ENCODE results near the gene ARHGEF38.

The ARHGEF38 gene

GRCh38 chr4:105619188-105619931 lies 66.9 kb downstream of the ARHGEF38 start:
- DNase-seq, result peak; percentile 78

GRCh38 chr4:105620640-105621323 lies 68.4 kb downstream of the ARHGEF38 start:
- DNase-seq, result no peak

- DNase-seq, result no peak
Measured at GRCh38 chr4:105622269-105622668, 69.8 kb downstream of the ARHGEF38 start.

GRCh38 chr4:105623099-105623498 lies 70.7 kb downstream of the ARHGEF38 start:
- DNase-seq, result no peak

- DNase-seq, result no peak
Measured at GRCh38 chr4:105624530-105624929, 72.1 kb downstream of the ARHGEF38 start.

- no peak for DNase-seq
Measured at GRCh38 chr4:105625214-105625613, 72.8 kb downstream of the ARHGEF38 start.

- DNase-seq, result no peak
Measured at GRCh38 chr4:105626846-105627245, 74.4 kb downstream of the ARHGEF38 start.

GRCh38 chr4:105627620-105628019 lies 75.2 kb downstream of the ARHGEF38 start:
- no peak for DNase-seq

- DNase-seq, result no peak
Measured at GRCh38 chr4:105630670-105631655, 78.5 kb downstream of the ARHGEF38 start.

- no peak for DNase-seq
Measured at GRCh38 chr4:105631818-105632400, 79.5 kb downstream of the ARHGEF38 start.

- no peak for DNase-seq
Measured at GRCh38 chr4:105632599-105632998, 80.2 kb downstream of the ARHGEF38 start.

- DNase-seq, result no peak
Measured at GRCh38 chr4:105633241-105633640, 80.8 kb downstream of the ARHGEF38 start.

GRCh38 chr4:105634402-105635080 lies 82.1 kb downstream of the ARHGEF38 start:
- DNase-seq, result no peak

- DNase-seq, result peak; percentile 66
Measured at GRCh38 chr4:105637408-105638176, 85.2 kb downstream of the ARHGEF38 start.

- no peak for DNase-seq
Measured at GRCh38 chr4:105641845-105642244, 89.4 kb downstream of the ARHGEF38 start.

GRCh38 chr4:105644257-105644656 lies 91.8 kb downstream of the ARHGEF38 start:
- DNase-seq, result no peak

GRCh38 chr4:105645440-105645839 lies 93.0 kb downstream of the ARHGEF38 start:
- DNase-seq, result no peak

- no peak for DNase-seq
Measured at GRCh38 chr4:105650190-105650589, 97.8 kb downstream of the ARHGEF38 start.

- DNase-seq, result no peak
Measured at GRCh38 chr4:105651884-105652283, 99.5 kb downstream of the ARHGEF38 start.

GRCh38 chr4:105652286-105652888 lies 100.0 kb downstream of the ARHGEF38 start:
- no peak for DNase-seq

All from NCI-H2029 treated with DMSO at 0.1 percent for 48 hours (cell line).